HG03196 (cell line): ENCODE data around the gene UBXN4.
A peak's percentile ranks its signal among the peaks of the same experiment; 100 is the strongest.
"Not testable (repeated sequence)": the region's sequence is repeated elsewhere in the genome, so short reads cannot be mapped to it uniquely, and the experiment has no call there.

Experiments used
- ATAC-seq: cut with Tn5 transposase; IDR thresholded peaks from one replicate; pipeline ENCODE4 v1.9.1; 2021; ENCODE audit not compliant: unreplicated experiment

UBXN4 gene

GRCh38 chr2:135762022-135762421 is 20.4 kb downstream of the UBXN4 start:
- no peak for ATAC-seq

GRCh38 chr2:135762530-135762929 is 20.9 kb downstream of the UBXN4 start:
- ATAC-seq: no peak

- no peak for ATAC-seq
These were observed 27.2 kb downstream of the UBXN4 start for GRCh38 chr2:135768863-135769262.

GRCh38 chr2:135773319-135773718 is 31.7 kb downstream of the UBXN4 start:
- ATAC-seq: no peak

GRCh38 chr2:135773917-135774316 is 32.3 kb downstream of the UBXN4 start:
- no peak for ATAC-seq

GRCh38 chr2:135775420-135775819 is 33.8 kb downstream of the UBXN4 start:
- ATAC-seq: no peak

- no peak for ATAC-seq
These were observed 34.7 kb downstream of the UBXN4 start for GRCh38 chr2:135776367-135776766.

- ATAC-seq: no peak
These were observed 40.6 kb downstream of the UBXN4 start for GRCh38 chr2:135782231-135782630.

- no peak for ATAC-seq
These were observed 41.8 kb downstream of the UBXN4 start for GRCh38 chr2:135783439-135783838.

GRCh38 chr2:135785032-135785431 is 43.4 kb downstream of the UBXN4 start:
- no peak for ATAC-seq

GRCh38 chr2:135786823-135787222 is 45.2 kb downstream of the UBXN4 start:
- ATAC-seq: no peak

- ATAC-seq: no peak
These were observed 48.8 kb downstream of the UBXN4 start for GRCh38 chr2:135790423-135790822.

- no peak for ATAC-seq
These were observed 49.9 kb downstream of the UBXN4 start for GRCh38 chr2:135791418-135792190.

- ATAC-seq: peak; percentile 36
These were observed 50.9 kb downstream of the UBXN4 start for GRCh38 chr2:135792401-135793150.

GRCh38 chr2:135795641-135796040 is 54.0 kb downstream of the UBXN4 start:
- not testable (repeated sequence) for ATAC-seq

- ATAC-seq: no peak
These were observed 55.0 kb downstream of the UBXN4 start for GRCh38 chr2:135796606-135797005.

GRCh38 chr2:135797497-135798274 is 56.0 kb downstream of the UBXN4 start:
- no peak for ATAC-seq

GRCh38 chr2:135798275-135798705 is 56.6 kb downstream of the UBXN4 start:
- no peak for ATAC-seq

- ATAC-seq: no peak
These were observed 57.1 kb downstream of the UBXN4 start for GRCh38 chr2:135798762-135799161.

- ATAC-seq: no peak
These were observed 58.1 kb downstream of the UBXN4 start for GRCh38 chr2:135799738-135800137.
